Measurements from ENCODE around the gene PSAT1. TPM values are rescaled to one million over a fixed set of nuclear protein-coding genes. Genes with fewer than 3 reads are reported as not detected.

PSAT1 gene
- total and polyA plus RNA-seq, 2 experiments from 2014 or later: 414 to 486 TPM

DNA sequence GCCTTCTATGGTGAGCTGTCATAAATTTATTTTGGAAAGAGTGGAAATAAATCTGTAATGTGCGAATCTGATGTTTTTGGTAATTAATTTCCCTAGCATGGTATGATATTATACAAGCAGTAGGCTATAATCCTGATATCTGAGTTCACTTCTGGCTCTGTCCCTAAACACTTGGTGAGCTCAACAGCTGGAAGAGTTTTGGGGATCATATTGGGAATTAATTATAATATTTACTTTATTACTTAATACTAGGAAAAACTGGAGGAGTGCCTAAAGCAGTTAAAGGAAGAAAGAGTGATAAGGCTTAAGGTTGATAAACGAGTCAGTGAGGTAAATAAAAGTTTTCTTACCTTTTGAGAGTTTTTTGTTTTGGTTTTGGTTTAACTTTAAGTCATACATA is 34.3 kb upstream of the PSAT1 start:
- no peaks in the 10 kb centered on the region for H3K27me3 Mint-ChIP-seq (ENCODE audit: insufficient read depth, low read depth, poor library complexity)
- DNase-seq (ENCODE audit: low spot score): no peak
- Histone ChIP-seq H3K79me2 (replicated peaks; ENCODE audit: insufficient read depth) (no peaks in the 10 kb centered on the region), H3K4me1 (ENCODE audit: insufficient read depth) (no peaks in the 10 kb centered on the region), H3F3A (replicated peaks; ENCODE audit: low read depth) (no peaks in the 10 kb centered on the region), H3K9me2 (ENCODE audit: insufficient read depth) (no peaks in the 10 kb centered on the region), H2AFZ (no peak overlapping the region), H3K4me2 (no peak overlapping the region), H3K4me3 (no peak overlapping the region), H4K20me1 (replicated peaks; ENCODE audit: insufficient read depth) (no peaks in the 10 kb centered on the region), H3K36me3 (ENCODE audit: insufficient read depth) (peaks cover 10% of the 10 kb centered on the region), H3K27ac (ENCODE audit: low read depth) (no peak overlapping the region), H3K27me3 (ENCODE audit: insufficient read depth) (no peaks in the 10 kb centered on the region)
- no peak overlapping the region for H3K27ac Mint-ChIP-seq
- H3K4me1 Mint-ChIP-seq: no peaks in the 10 kb centered on the region
- no peak overlapping the region for H3K4me3 Mint-ChIP-seq
- peaks cover 19% of the 10 kb centered on the region for H3K36me3 Mint-ChIP-seq (ENCODE audit: low read depth)
- TF ChIP-seq, protein P1, sequence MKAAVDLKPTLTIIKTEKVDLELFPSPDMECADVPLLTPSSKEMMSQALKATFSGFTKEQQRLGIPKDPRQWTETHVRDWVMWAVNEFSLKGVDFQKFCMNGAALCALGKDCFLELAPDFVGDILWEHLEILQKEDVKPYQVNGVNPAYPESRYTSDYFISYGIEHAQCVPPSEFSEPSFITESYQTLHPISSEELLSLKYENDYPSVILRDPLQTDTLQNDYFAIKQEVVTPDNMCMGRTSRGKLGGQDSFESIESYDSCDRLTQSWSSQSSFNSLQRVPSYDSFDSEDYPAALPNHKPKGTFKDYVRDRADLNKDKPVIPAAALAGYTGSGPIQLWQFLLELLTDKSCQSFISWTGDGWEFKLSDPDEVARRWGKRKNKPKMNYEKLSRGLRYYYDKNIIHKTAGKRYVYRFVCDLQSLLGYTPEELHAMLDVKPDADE (IDR thresholded peaks at IDR 0.05): no peak
- TF ChIP-seq, protein P2, sequence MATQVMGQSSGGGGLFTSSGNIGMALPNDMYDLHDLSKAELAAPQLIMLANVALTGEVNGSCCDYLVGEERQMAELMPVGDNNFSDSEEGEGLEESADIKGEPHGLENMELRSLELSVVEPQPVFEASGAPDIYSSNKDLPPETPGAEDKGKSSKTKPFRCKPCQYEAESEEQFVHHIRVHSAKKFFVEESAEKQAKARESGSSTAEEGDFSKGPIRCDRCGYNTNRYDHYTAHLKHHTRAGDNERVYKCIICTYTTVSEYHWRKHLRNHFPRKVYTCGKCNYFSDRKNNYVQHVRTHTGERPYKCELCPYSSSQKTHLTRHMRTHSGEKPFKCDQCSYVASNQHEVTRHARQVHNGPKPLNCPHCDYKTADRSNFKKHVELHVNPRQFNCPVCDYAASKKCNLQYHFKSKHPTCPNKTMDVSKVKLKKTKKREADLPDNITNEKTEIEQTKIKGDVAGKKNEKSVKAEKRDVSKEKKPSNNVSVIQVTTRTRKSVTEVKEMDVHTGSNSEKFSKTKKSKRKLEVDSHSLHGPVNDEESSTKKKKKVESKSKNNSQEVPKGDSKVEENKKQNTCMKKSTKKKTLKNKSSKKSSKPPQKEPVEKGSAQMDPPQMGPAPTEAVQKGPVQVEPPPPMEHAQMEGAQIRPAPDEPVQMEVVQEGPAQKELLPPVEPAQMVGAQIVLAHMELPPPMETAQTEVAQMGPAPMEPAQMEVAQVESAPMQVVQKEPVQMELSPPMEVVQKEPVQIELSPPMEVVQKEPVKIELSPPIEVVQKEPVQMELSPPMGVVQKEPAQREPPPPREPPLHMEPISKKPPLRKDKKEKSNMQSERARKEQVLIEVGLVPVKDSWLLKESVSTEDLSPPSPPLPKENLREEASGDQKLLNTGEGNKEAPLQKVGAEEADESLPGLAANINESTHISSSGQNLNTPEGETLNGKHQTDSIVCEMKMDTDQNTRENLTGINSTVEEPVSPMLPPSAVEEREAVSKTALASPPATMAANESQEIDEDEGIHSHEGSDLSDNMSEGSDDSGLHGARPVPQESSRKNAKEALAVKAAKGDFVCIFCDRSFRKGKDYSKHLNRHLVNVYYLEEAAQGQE (IDR thresholded peaks at IDR 0.05; ENCODE audit: unreplicated experiment): no peak
- TF ChIP-seq POLR2AphosphoS5 (IDR thresholded peaks at IDR 0.05; ENCODE audit: low read depth) (no peak), JUNB (IDR thresholded peaks at IDR 0.05; ENCODE audit: unreplicated experiment) (no peak), NANOG (IDR thresholded peaks at IDR 0.05; ENCODE audit: borderline replicate concordance) (no peak), ZNF331 (CRISPR knock-in tag; IDR thresholded peaks at IDR 0.05; ENCODE audit: low read depth) (no peak), EZH2phosphoT487 (IDR thresholded peaks at IDR 0.05; ENCODE audit: unreplicated experiment) (no peak), CREB1 (CRISPR knock-in tag; IDR thresholded peaks at IDR 0.05; ENCODE audit: low read depth) (no peak), STAT1 (IDR thresholded peaks at IDR 0.05; ENCODE audit: unreplicated experiment) (no peak), EZH2 (IDR thresholded peaks at IDR 0.05; ENCODE audit: low read depth, unreplicated experiment) (no peak), ZNF114 (CRISPR knock-in tag; IDR thresholded peaks at IDR 0.05) (no peak)
- TF ChIP-seq, protein P3, sequence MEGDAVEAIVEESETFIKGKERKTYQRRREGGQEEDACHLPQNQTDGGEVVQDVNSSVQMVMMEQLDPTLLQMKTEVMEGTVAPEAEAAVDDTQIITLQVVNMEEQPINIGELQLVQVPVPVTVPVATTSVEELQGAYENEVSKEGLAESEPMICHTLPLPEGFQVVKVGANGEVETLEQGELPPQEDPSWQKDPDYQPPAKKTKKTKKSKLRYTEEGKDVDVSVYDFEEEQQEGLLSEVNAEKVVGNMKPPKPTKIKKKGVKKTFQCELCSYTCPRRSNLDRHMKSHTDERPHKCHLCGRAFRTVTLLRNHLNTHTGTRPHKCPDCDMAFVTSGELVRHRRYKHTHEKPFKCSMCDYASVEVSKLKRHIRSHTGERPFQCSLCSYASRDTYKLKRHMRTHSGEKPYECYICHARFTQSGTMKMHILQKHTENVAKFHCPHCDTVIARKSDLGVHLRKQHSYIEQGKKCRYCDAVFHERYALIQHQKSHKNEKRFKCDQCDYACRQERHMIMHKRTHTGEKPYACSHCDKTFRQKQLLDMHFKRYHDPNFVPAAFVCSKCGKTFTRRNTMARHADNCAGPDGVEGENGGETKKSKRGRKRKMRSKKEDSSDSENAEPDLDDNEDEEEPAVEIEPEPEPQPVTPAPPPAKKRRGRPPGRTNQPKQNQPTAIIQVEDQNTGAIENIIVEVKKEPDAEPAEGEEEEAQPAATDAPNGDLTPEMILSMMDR (conservative IDR thresholded peaks at IDR 0.05; ENCODE audit: low read depth in 2 of 2): no peak
- TF ChIP-seq, protein P4, sequence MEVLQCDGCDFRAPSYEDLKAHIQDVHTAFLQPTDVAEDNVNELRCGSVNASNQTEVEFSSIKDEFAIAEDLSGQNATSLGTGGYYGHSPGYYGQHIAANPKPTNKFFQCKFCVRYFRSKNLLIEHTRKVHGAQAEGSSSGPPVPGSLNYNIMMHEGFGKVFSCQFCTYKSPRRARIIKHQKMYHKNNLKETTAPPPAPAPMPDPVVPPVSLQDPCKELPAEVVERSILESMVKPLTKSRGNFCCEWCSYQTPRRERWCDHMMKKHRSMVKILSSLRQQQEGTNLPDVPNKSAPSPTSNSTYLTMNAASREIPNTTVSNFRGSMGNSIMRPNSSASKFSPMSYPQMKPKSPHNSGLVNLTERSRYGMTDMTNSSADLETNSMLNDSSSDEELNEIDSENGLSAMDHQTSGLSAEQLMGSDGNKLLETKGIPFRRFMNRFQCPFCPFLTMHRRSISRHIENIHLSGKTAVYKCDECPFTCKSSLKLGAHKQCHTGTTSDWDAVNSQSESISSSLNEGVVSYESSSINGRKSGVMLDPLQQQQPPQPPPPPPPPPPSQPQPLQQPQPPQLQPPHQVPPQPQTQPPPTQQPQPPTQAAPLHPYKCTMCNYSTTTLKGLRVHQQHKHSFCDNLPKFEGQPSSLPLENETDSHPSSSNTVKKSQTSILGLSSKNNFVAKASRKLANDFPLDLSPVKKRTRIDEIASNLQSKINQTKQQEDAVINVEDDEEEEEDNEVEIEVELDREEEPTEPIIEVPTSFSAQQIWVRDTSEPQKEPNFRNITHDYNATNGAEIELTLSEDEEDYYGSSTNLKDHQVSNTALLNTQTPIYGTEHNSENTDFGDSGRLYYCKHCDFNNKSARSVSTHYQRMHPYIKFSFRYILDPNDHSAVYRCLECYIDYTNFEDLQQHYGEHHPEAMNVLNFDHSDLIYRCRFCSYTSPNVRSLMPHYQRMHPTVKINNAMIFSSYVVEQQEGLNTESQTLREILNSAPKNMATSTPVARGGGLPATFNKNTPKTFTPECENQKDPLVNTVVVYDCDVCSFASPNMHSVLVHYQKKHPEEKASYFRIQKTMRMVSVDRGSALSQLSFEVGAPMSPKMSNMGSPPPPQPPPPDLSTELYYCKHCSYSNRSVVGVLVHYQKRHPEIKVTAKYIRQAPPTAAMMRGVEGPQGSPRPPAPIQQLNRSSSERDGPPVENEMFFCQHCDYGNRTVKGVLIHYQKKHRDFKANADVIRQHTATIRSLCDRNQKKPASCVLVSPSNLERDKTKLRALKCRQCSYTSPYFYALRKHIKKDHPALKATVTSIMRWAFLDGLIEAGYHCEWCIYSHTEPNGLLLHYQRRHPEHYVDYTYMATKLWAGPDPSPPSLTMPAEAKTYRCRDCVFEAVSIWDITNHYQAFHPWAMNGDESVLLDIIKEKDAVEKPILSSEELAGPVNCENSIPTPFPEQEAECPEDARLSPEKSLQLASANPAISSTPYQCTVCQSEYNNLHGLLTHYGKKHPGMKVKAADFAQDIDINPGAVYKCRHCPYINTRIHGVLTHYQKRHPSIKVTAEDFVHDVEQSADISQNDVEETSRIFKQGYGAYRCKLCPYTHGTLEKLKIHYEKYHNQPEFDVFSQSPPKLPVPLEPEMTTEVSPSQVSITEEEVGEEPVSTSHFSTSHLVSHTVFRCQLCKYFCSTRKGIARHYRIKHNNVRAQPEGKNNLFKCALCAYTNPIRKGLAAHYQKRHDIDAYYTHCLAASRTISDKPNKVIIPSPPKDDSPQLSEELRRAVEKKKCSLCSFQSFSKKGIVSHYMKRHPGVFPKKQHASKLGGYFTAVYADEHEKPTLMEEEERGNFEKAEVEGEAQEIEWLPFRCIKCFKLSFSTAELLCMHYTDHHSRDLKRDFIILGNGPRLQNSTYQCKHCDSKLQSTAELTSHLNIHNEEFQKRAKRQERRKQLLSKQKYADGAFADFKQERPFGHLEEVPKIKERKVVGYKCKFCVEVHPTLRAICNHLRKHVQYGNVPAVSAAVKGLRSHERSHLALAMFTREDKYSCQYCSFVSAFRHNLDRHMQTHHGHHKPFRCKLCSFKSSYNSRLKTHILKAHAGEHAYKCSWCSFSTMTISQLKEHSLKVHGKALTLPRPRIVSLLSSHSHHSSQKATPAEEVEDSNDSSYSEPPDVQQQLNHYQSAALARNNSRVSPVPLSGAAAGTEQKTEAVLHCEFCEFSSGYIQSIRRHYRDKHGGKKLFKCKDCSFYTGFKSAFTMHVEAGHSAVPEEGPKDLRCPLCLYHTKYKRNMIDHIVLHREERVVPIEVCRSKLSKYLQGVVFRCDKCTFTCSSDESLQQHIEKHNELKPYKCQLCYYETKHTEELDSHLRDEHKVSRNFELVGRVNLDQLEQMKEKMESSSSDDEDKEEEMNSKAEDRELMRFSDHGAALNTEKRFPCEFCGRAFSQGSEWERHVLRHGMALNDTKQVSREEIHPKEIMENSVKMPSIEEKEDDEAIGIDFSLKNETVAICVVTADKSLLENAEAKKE (CRISPR knock-in tag; IDR thresholded peaks at IDR 0.05): no peak
- no peak for ATAC-seq
- H3K9me3 Mint-ChIP-seq: no peaks in the 10 kb centered on the region
